ENCODE measurements around the gene CEP104.

DNA sequence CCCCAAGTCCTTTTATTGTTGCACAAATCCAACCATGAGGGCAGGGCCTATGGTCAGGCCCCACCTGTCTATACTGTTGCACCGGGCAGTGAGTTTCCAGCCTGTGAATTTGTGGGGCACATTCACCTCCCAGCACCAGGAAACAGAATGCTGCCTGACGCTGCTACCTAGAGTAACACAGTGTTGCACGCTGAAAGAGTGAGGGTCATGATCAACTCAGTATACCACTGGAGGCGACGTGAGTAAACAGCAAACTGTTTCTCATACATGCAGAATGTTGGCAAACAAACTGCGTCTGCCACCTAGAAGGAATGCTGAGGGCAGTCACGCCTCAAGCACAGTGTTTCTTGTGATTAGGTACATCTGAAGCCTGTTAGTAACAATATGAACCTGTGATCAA is 47.3 kb downstream of the CEP104 start:
- TF ChIP-seq, protein P1, sequence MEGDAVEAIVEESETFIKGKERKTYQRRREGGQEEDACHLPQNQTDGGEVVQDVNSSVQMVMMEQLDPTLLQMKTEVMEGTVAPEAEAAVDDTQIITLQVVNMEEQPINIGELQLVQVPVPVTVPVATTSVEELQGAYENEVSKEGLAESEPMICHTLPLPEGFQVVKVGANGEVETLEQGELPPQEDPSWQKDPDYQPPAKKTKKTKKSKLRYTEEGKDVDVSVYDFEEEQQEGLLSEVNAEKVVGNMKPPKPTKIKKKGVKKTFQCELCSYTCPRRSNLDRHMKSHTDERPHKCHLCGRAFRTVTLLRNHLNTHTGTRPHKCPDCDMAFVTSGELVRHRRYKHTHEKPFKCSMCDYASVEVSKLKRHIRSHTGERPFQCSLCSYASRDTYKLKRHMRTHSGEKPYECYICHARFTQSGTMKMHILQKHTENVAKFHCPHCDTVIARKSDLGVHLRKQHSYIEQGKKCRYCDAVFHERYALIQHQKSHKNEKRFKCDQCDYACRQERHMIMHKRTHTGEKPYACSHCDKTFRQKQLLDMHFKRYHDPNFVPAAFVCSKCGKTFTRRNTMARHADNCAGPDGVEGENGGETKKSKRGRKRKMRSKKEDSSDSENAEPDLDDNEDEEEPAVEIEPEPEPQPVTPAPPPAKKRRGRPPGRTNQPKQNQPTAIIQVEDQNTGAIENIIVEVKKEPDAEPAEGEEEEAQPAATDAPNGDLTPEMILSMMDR (IDR thresholded peaks at IDR 0.05): no peak
- no peak for TF ChIP-seq POLR2A (IDR thresholded peaks at IDR 0.05)
